ENCODE measurements around the gene GABRR2.

The GABRR2 gene

DNA sequence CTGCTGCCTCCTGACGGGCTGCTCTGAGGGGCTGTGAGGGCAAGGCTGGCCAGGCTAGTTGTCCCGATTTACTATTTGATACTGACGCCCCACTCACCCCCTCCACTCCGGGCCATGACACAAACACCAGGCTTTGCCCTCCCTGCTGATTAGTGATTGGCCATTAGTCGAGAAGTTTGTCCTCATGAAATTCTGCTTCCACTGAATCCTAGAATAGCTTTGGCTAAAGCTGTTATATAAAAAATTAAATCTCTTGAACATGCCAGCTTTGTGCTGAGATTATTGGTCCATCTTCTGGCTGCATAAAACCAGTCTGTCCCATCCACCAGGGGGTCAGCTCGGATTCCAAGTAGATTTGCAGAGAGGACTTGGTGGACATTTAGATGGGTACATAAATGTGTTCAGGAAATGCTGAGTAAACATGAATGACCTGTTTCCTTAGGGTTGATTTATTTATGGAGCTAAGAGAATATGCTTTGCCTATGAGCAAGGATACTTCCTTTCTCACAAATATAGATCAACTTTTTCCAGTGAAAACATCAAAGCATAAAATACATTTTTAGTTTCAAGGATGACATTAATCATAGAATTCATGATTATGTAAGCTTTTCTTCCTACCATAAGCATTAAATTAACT lies at the start of gene GABRR2:
GABRR2 (minus strand) TSS at position 51 of the 637 bp plus-strand sequence. CDS start 134 bp downstream, outside the sequence.
- no peak for DNase-seq (ENCODE audit: low read depth)

GRCh38 chr6:89364586-89364985 lies 49.5 kb upstream of the GABRR2 start:
- no peak for DNase-seq (ENCODE audit: low read depth)

- no peak for DNase-seq (ENCODE audit: low read depth)
These were observed 46.1 kb upstream of the GABRR2 start for GRCh38 chr6:89361171-89361570.

DNA sequence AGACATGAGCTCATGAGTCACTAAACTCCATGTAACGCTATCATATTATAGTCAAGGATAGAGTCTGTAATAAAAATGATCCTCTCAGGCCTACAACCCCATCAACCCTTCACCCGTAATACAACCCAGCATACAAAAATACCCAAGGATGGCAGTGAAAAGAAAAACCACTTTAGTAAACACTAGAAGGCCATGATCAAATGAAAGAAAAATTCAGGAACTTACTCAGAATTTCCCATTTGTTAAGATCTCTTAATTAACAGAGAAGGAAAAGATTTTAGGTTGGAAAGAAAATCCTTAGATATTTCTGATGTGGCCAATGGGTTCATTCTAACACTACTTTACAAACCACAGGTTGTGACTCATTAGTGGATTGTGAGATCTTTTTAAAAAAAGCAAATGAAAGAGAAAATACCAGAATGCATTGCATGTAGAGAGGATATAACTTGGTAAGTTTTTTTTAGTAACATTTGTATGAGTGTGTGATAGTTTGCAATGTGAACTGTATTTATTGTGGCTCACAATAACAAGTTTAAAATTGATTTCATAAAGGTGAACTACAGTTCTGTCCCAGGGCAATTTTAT lies 45.4 kb upstream of the GABRR2 start:
- no peak for DNase-seq (ENCODE audit: low read depth)

GRCh38 chr6:89359561-89359960 lies 44.5 kb upstream of the GABRR2 start:
- no peak for DNase-seq (ENCODE audit: low read depth)

DNA sequence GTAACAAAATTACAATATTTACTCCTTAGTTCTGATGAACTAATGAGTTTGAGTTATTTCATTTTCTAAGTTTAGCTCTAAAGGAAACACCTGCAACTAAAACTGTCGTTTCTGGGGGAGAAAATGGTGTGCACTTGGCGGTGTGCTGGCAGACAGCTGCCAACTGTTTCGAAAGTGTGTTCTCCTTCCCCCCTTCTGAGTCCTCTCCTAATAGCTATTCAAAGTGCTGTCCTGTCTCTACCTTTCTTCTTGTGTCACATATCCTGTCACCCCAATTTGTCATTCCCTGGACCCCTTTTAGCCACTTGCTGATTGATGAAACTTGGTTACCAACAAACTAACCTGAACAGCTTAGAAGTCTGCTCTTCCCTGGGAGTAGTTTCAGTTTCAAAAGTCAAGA lies 42.3 kb upstream of the GABRR2 start:
- no peak for DNase-seq (ENCODE audit: low read depth)

DNA sequence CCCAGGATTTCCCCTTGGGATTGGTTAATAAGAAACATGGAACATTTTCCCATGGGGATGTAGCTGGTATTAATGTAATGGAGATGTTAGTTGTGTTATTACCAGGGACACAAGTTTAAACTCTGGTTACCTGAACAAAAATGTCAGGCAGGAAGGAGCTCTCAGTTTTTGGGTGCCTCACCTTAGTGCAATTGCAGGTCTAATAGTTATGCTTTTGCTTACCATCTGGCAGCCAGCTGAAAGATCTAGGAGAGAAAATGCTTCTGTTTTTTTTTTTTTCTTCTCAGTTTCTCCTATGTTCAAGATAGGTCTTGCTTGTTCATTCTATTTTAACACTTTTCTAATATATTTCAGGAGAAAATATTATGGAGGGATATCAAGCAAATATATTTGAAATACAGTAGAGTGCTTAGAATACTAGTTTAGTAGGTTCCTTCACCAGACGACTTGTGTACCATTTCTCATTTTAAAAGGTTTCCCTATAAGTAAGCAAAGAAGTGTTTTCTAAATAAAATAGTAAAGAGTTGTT lies 41.6 kb upstream of the GABRR2 start:
- DNase-seq (ENCODE audit: low read depth): no peak

DNA sequence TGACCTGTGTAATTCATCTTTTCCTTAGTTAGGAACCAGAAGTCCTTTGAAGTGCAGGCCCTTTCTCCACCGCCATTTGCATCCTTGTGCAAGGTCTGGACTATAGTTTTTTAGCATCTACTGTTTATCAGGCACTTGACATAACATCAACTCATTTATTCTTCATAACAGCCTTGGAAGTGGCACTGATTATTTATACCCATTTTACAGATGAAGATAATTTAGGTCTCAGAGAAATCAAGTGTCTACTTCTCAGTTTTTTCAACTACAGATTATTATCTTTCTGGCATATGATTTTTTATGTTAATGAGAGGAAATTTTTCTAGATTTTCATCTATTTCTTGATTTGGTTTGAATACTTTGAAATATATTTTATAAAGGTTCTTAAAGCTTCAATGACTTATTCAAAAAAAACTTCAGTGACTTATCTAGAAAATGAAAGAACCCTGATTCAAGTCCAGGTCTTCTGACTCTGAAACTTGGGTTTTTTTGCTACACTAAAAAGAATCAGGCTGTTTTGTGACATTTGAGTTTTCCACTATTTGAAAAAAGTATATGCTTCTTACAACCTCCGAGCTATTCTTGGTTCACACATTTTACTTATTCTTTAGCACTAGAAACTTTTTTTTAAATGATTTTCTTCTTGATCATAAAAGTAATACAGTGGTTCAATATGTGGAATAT lies 40.6 kb upstream of the GABRR2 start:
- no peak for DNase-seq (ENCODE audit: low read depth)

DNA sequence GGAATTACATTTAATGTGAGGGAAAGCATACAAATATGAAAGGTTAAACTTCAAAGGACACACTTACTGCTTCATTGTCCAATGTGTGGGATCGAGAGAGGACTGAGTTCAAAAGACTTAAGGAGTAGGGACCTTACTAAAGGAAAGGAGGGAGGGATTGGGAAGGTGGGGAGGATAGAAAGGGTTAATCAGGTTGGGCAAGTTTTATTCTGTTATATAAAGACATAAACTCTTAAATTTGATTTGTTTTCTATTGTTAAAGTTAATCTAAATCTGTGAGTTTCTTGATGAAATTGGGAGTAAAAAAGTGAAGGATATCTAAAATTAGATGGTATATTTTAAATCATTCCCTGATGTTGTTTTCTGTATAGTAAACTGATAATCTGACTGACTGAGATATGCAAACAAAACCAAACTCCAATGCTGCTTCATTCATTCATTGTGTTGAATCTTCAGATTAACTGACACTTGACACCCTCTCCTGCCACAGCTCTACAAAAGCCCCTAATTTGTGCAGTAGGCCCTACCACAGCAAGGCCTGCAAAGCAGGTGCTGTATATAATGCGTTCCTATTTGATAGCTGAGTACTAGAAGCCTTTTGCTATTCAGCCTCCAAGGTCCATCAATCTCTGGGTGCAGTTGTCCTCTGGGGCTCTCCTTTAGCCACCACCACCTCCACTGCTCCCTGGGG lies 38.7 kb upstream of the GABRR2 start:
- DNase-seq (ENCODE audit: low read depth): no peak

- DNase-seq (ENCODE audit: low read depth): no peak
These were observed 38.0 kb upstream of the GABRR2 start for GRCh38 chr6:89353118-89353556.

DNA sequence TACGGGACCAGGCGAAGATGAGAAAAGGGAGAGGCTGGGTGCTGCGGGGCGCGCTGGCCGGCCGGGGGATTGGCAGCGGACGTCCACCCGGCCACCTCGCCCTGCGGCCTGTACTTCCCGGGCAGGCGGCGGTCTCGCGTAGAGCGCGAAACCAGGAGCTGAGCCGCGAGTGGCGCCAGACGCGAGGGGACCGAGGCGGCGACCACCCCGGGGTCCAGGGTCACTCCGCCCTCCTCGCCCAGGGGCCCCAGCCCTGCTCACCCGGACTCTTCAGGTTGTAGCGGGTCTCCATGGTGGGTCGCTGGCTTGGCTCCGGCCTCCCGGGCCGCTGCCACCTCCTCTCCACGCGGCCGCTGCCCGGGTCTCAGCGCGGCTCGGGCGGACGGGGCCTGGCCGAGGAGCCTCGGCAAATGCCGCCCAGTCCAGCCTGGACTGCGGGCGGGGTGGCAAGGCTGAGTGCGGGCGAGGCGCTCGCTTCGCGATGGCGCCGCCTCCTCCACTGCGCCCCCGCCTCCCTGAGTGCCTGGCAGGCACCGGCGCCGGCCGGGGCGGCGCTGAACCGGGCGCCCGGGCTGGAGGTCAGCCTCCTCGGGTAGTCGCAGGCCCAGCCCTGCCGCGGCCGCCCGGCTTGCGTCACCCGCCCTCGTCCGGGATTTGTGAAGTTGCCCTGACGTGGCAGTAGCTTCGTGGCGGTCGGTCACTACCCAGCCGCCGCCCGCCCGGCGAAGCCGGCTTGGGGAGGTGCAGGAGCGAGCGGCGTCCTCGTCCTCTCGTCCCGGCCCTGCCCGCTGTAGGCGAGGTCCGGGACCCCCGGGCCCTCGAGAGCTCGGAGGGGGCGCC lies 37.4 kb upstream of the GABRR2 start, which contains the start of gene UBE2J1:
UBE2J1 (minus strand) TSS at position 445 of the 840 bp plus-strand sequence; CDS start at position 292, 153 bp downstream.
- peak; percentile 63 for DNase-seq (ENCODE audit: low read depth)

- DNase-seq (ENCODE audit: low read depth): no peak
These were observed 36.7 kb upstream of the GABRR2 start for GRCh38 chr6:89351671-89352277.

DNA sequence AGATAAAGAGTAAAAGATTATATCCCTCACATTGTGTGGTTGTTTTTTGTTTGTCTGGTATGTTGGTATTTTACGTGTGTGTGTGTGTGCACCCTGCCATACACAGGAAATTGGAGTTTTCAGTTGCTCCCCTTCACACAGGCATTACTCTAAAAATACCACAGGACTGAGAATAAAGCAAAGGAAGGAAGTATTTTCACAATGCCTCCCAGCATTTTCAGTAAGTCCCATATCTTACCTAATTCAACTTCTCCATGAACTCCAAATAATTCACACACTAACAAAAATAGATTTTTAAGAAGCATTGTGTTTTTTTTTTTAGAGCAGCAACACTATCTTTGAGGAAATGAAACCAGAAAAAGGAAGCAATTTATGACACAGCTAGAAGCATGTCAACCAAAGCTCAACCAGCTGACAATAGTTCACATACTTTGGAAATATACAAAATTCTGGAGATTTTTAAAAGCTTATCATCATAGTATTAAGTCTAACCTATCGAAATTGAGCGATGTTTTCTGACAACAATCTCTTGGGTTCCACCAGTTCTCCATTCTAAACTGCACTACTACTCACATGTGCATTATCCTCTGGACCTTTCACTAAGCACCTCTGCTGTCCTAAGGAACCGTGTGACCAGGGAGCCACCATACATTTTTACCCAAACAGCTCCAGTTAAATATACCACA lies 35.3 kb upstream of the GABRR2 start:
- DNase-seq (ENCODE audit: low read depth): no peak

GRCh38 chr6:89348372-89348771 lies 33.3 kb upstream of the GABRR2 start:
- no peak for DNase-seq (ENCODE audit: low read depth)

DNA sequence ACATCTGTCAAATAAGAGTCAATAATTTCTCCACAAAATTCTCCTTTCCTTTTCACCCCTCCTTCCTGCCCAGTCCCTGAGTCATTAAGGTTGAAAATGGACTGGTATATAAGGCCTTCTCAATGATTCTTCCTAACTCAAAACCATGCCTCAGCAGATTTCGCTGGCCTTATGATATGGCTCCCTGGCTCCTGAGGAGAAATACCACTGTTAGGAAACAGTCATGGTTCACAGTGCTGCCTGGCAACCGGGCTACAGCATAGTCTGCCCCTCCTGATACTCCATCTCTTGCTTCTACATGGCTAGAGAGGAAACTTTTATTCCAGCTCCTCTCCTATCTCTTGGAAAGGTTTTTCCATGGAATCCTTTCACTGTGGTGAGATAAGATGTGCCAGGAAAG lies 32.7 kb upstream of the GABRR2 start:
- no peak for DNase-seq (ENCODE audit: low read depth)

DNA sequence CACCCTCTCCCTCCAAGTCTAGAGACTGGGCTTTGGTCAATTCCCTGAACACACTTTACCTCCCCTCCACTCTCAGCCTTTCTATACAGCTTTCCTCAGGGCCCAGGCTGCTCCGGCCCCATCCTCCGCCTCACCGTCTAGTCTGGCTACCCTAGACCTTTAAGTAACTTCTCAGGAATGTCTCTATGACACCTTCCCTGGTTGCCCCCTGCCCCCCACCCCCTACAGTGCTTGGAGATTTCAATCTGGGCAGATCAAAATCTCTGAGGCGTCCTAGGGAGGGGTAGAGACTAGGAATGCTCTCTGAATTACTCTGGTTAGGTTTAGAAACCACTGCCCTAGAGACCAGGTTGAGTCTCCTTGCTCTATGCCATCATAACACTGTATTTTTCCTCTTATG lies 31.3 kb upstream of the GABRR2 start:
- DNase-seq (ENCODE audit: low read depth): no peak

- no peak for DNase-seq (ENCODE audit: low read depth)
These were observed 24.5 kb upstream of the GABRR2 start for GRCh38 chr6:89339565-89339964.

- no peak for DNase-seq (ENCODE audit: low read depth)
These were observed 20.1 kb upstream of the GABRR2 start for GRCh38 chr6:89335164-89335563.

DNA sequence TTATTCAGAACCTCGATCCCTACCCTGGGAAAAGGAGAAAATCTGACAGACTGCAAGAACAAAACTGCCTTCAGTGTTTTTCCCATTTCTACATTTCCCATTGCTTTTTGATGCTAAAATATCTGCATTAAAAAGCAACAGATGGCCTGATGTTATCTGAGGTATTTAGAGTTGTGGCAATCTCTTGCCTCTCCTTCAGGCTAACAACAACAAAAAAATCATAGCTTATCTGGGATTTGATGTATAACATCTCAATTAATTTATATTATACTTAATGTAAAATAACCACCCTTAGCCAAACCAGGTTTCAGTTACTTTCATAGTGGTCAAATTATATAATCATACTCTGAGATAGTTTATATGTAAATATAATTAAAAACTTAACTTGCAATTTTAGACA lies 15.8 kb upstream of the GABRR2 start:
- DNase-seq (ENCODE audit: low read depth): no peak

GRCh38 chr6:89328976-89329375 lies 13.9 kb upstream of the GABRR2 start:
- DNase-seq (ENCODE audit: low read depth): no peak

- no peak for DNase-seq (ENCODE audit: low read depth)
These were observed 9.2 kb upstream of the GABRR2 start for GRCh38 chr6:89324304-89324703.

All from T-helper 22 cell (primary cell).